Measurements from ENCODE around the gene GINS2. TPM values are rescaled to one million over a fixed set of nuclear protein-coding genes. Genes with fewer than 3 reads are reported as not detected.

GINS2 gene
- total RNA-seq, result 1.2 and 1.8 TPM in 2 replicates

- Histone ChIP-seq H3K27me3 (ENCODE audit: insufficient read depth, low read length) (peaks cover 5% of the 10 kb centered on the region), H3K4me1 (ENCODE audit: insufficient read depth, low read length) (peaks cover 5% of the 10 kb centered on the region), H3K27ac (ENCODE audit: low read depth, low read length) (no peak within 1 kb of the TSS), H3K4me2 (ENCODE audit: insufficient read depth, low read length) (peak within 1 kb of the TSS; percentile 93), H3K9me3 (ENCODE audit: low read depth, low read length) (no peaks in the 10 kb centered on the region), H3K4me3 (ENCODE audit: insufficient read depth, low read length) (peak within 1 kb of the TSS; percentile 84), H2AFZ (ENCODE audit: low read length) (peak within 1 kb of the TSS; percentile 82), H3K36me3 (ENCODE audit: insufficient read depth, low read length) (no peaks in the 10 kb centered on the region), H3K79me2 (ENCODE audit: insufficient read depth, low read length) (peaks cover 2% of the 10 kb centered on the region), H4K20me1 (ENCODE audit: insufficient read depth, low read length) (no peaks in the 10 kb centered on the region)
- no peak for TF ChIP-seq CTCF (IDR thresholded peaks at IDR 0.05; ENCODE audit: extremely low read depth, low read depth, low read length)
- peak; percentile 100 for DNase-seq (ENCODE audit: insufficient read length, low spot score, missing footprints)
These were observed at the start of gene GINS2 for GRCh38 chr16:85688586-85689284. Gene GINS2 (minus strand): TSS chr16:85688954. CDS start chr16:85688898, 56 bp downstream.

DNA sequence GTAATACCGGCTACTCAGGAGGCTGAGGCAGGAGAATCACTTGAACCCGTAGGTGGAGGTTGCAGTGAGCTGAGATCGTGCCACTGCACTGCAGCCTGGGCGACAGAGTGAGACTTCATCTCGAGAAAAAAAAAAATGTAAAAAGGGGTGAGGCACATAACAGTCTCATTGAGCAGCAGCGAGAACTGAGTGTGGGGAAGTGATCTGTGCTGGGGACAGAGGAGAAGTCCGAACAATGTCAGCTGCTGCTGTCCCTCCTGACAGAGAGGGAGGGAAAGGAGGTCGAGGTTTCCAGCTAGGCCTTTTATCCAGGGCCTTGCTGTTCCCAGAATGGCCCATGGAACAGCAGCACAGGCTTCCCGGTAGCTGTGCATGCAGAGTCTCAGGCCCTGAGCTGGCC is 48.2 kb upstream of the GINS2 start:
- Histone ChIP-seq H3K36me3 (ENCODE audit: insufficient read depth, low read length) (no peaks in the 10 kb centered on the region), H4K20me1 (ENCODE audit: insufficient read depth, low read length) (no peaks in the 10 kb centered on the region), H3K4me1 (ENCODE audit: insufficient read depth, low read length) (no peaks in the 10 kb centered on the region), H3K79me2 (ENCODE audit: insufficient read depth, low read length) (no peaks in the 10 kb centered on the region), H2AFZ (ENCODE audit: low read length) (no peak overlapping the region), H3K27me3 (ENCODE audit: insufficient read depth, low read length) (no peaks in the 10 kb centered on the region), H3K9me3 (ENCODE audit: low read depth, low read length) (no peaks in the 10 kb centered on the region), H3K4me2 (ENCODE audit: insufficient read depth, low read length) (no peak overlapping the region), H3K4me3 (ENCODE audit: insufficient read depth, low read length) (no peak overlapping the region), H3K27ac (ENCODE audit: low read depth, low read length) (no peak overlapping the region)
- TF ChIP-seq CTCF (IDR thresholded peaks at IDR 0.05; ENCODE audit: extremely low read depth, low read depth, low read length), result no peak
- no peak for DNase-seq (ENCODE audit: insufficient read length, low spot score, missing footprints)

DNA sequence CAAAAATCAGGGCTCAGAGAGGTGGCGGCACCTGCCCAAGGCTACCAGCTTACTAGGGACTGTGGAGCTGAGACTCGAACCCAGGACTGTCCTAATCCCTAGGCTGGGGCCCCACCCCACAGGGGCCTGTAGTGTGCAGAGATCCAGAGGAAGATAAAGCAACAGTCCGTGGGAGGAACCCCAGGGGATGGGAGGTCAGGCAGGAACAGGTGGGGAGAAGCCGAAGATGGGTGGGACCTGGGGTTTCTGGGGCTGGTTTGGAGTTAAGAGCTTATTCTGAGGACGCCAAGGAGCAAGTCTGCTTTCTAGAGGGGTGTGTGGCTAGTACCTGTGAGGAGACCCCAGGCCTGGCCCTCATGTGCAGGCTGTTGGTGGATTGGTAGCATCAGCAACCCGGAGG is 47.2 kb upstream of the GINS2 start:
- DNase-seq (ENCODE audit: insufficient read length, low spot score, missing footprints), result peak; percentile 61
- no peaks in the 10 kb centered on the region for H3K9me3 ChIP-seq (ENCODE audit: low read depth, low read length)
- H3K4me2 ChIP-seq (ENCODE audit: insufficient read depth, low read length), result no peak overlapping the region
- no peaks in the 10 kb centered on the region for H3K79me2 ChIP-seq (ENCODE audit: insufficient read depth, low read length)
- no peaks in the 10 kb centered on the region for H3K27me3 ChIP-seq (ENCODE audit: insufficient read depth, low read length)
- H3K4me3 ChIP-seq (ENCODE audit: insufficient read depth, low read length), result no peak overlapping the region
- TF ChIP-seq CTCF (IDR thresholded peaks at IDR 0.05; ENCODE audit: extremely low read depth, low read depth, low read length), result no peak
- no peak overlapping the region for H3K27ac ChIP-seq (ENCODE audit: low read depth, low read length)
- H2AFZ ChIP-seq (ENCODE audit: low read length), result no peak overlapping the region
- no peaks in the 10 kb centered on the region for H4K20me1 ChIP-seq (ENCODE audit: insufficient read depth, low read length)
- no peaks in the 10 kb centered on the region for H3K4me1 ChIP-seq (ENCODE audit: insufficient read depth, low read length)
- no peaks in the 10 kb centered on the region for H3K36me3 ChIP-seq (ENCODE audit: insufficient read depth, low read length)

DNA sequence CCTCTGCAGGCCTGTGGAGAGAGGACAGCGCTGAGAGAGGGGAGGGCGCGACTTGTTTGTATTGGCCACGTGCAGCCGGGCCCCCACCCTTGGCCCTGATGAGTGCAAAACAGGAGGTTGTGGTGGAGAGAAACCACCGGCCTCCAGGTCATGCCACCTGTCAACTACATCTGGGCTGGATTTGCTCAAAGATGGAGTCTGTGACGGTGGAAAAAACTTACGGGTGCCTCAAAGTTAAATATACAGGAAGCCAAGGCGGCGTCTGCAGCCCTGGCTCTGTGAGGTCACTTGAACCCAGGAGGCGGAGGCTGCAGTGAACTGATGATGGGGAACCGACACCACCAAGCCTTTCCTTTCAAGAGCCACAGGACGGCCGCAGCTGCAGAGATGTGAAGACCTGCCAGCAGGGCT is 46.5 kb upstream of the GINS2 start:
- Histone ChIP-seq H3K4me3 (ENCODE audit: insufficient read depth, low read length) (no peak overlapping the region), H3K27ac (ENCODE audit: low read depth, low read length) (no peak overlapping the region), H4K20me1 (ENCODE audit: insufficient read depth, low read length) (no peaks in the 10 kb centered on the region), H3K27me3 (ENCODE audit: insufficient read depth, low read length) (no peaks in the 10 kb centered on the region), H3K4me1 (ENCODE audit: insufficient read depth, low read length) (no peaks in the 10 kb centered on the region), H3K79me2 (ENCODE audit: insufficient read depth, low read length) (no peaks in the 10 kb centered on the region), H3K36me3 (ENCODE audit: insufficient read depth, low read length) (no peaks in the 10 kb centered on the region), H3K4me2 (ENCODE audit: insufficient read depth, low read length) (no peak overlapping the region), H3K9me3 (ENCODE audit: low read depth, low read length) (no peaks in the 10 kb centered on the region), H2AFZ (ENCODE audit: low read length) (no peak overlapping the region)
- TF ChIP-seq CTCF (IDR thresholded peaks at IDR 0.05; ENCODE audit: extremely low read depth, low read depth, low read length), result no peak
- peak; percentile 48 for DNase-seq (ENCODE audit: insufficient read length, low spot score, missing footprints)

Data from osteoblast (primary cell).